Measurements from ENCODE around the gene MAPK10.

DNA sequence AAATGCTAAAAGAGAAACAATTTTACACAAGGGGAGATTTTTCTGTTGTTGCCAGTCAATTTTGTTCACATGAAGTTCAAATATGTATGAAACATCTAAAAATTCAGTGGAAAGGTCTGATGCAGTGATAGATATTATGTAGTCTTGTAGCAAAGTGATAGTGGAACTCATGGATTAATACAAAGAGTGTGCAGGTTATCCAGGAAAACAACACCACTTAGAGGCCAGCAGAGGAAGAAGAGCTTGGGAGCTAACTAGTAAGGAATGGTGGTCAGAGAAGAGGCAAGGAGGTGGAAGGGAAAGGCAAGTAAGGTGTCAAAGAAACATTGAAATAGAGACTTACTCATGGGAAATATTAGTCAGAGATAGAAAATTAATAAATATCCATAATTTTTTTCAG lies 395.6 kb downstream of the MAPK10 start:
- TF ChIP-seq, protein P1, sequence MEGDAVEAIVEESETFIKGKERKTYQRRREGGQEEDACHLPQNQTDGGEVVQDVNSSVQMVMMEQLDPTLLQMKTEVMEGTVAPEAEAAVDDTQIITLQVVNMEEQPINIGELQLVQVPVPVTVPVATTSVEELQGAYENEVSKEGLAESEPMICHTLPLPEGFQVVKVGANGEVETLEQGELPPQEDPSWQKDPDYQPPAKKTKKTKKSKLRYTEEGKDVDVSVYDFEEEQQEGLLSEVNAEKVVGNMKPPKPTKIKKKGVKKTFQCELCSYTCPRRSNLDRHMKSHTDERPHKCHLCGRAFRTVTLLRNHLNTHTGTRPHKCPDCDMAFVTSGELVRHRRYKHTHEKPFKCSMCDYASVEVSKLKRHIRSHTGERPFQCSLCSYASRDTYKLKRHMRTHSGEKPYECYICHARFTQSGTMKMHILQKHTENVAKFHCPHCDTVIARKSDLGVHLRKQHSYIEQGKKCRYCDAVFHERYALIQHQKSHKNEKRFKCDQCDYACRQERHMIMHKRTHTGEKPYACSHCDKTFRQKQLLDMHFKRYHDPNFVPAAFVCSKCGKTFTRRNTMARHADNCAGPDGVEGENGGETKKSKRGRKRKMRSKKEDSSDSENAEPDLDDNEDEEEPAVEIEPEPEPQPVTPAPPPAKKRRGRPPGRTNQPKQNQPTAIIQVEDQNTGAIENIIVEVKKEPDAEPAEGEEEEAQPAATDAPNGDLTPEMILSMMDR (conservative IDR thresholded peaks at IDR 0.05), result peak; percentile 4
- TF ChIP-seq ZFX (IDR thresholded peaks at IDR 0.05), result no peak

All from C4-2B (cell line).